Activated CD4-positive, alpha-beta T cell treated with anti-CD3 and anti-CD28 coated beads, Interleukin-2, amount 50 U/mL, for 16 hours (primary cell): ENCODE data around the gene SIGMAR1.

Source experiments
- DNase-seq: peaks from one replicate; pipeline ENCODE4 v3.0.0-alpha.2; 2020

Gene SIGMAR1

GRCh38 chr9:34637356-34638137 is at the start of gene SIGMAR1:
SIGMAR1 (minus strand) TSS chr9:34637787; CDS start chr9:34637697, 90 bp downstream.
- DNase-seq = peak; percentile 95

GRCh38 chr9:34686732-34687131 is 49.1 kb upstream of the SIGMAR1 start:
- no peak for DNase-seq

GRCh38 chr9:34686231-34686630 is 48.6 kb upstream of the SIGMAR1 start:
- DNase-seq = no peak

GRCh38 chr9:34685591-34685990 is 48.0 kb upstream of the SIGMAR1 start:
- DNase-seq = no peak

GRCh38 chr9:34684816-34685215 is 47.2 kb upstream of the SIGMAR1 start:
- DNase-seq = no peak

- peak; percentile 39 for DNase-seq
These were observed 46.6 kb upstream of the SIGMAR1 start for GRCh38 chr9:34684145-34684544.

GRCh38 chr9:34675869-34676268 is 38.3 kb upstream of the SIGMAR1 start:
- no peak for DNase-seq

GRCh38 chr9:34675048-34675714 is 37.6 kb upstream of the SIGMAR1 start:
- DNase-seq = peak; percentile 55

- no peak for DNase-seq
These were observed 36.9 kb upstream of the SIGMAR1 start for GRCh38 chr9:34674440-34674839.

GRCh38 chr9:34671307-34671706 is 33.7 kb upstream of the SIGMAR1 start:
- no peak for DNase-seq

GRCh38 chr9:34669809-34670562 is 32.4 kb upstream of the SIGMAR1 start:
- DNase-seq = no peak

GRCh38 chr9:34665381-34666250 is 28.0 kb upstream of the SIGMAR1 start:
- peak; percentile 88 for DNase-seq

- no peak for DNase-seq
These were observed 27.4 kb upstream of the SIGMAR1 start for GRCh38 chr9:34665067-34665380.

GRCh38 chr9:34664281-34665066 is 26.9 kb upstream of the SIGMAR1 start:
- peak; percentile 73 for DNase-seq

- no peak for DNase-seq
These were observed 25.7 kb upstream of the SIGMAR1 start for GRCh38 chr9:34663303-34663605.

GRCh38 chr9:34662526-34663302 is 25.1 kb upstream of the SIGMAR1 start, which contains the start of gene CCL27:
CCL27 (minus strand) TSS chr9:34662657; CDS start chr9:34662633, 24 bp downstream.
- no peak for DNase-seq

GRCh38 chr9:34659592-34660253 is 22.1 kb upstream of the SIGMAR1 start:
- DNase-seq = no peak

- no peak for DNase-seq
These were observed 20.9 kb upstream of the SIGMAR1 start for GRCh38 chr9:34658461-34658860.

- no peak for DNase-seq
These were observed 19.4 kb upstream of the SIGMAR1 start for GRCh38 chr9:34656992-34657391.

- no peak for DNase-seq
These were observed 17.8 kb upstream of the SIGMAR1 start for GRCh38 chr9:34655394-34655793.
